Type B pancreatic cell (in vitro differentiated cells): ENCODE data around the gene C17orf75. TPM values are rescaled to one million over a fixed set of nuclear protein-coding genes. Genes with fewer than 3 reads are reported as not detected.

Experiments used
- DNase-seq: peaks from one replicate; pipeline ENCODE4 v3.0.0; 2021; ENCODE audit warnings: mixed read lengths; ENCODE audit not compliant: unreplicated experiment; ENCODE audit errors: extremely low spot score
- H3K27ac Mint-ChIP-seq: 2 replicates; pipeline ENCODE4 v1.8.0; 2021; ENCODE audit warnings: mild to moderate bottlenecking, mixed read lengths
- H3K27me3 Mint-ChIP-seq: 2 replicates; pipeline ENCODE4 v1.8.0; 2021; ENCODE audit warnings: mixed read lengths
- H3K36me3 Mint-ChIP-seq: 2 replicates; pipeline ENCODE4 v1.8.0; 2021; ENCODE audit warnings: mixed read lengths
- H3K4me1 Mint-ChIP-seq: one replicate; pipeline ENCODE4 v1.8.0; 2021; ENCODE audit warnings: mixed read lengths; ENCODE audit not compliant: unreplicated experiment
- H3K4me3 Mint-ChIP-seq: 2 replicates; pipeline ENCODE4 v1.8.0; 2021; ENCODE audit warnings: mild to moderate bottlenecking, mixed read lengths
- H3K9me3 Mint-ChIP-seq: 2 replicates; pipeline ENCODE4 v1.8.0; 2021; ENCODE audit warnings: mixed read lengths
- total RNA-seq: library from RNA; stranded (reverse); gene quantifications from 2 replicates; pipeline ENCODE4 v1.2.1, GENCODE V29; 2021; ENCODE audit warnings: low replicate concordance
- TF ChIP-seq, protein P1 (sequence below): fragments of 200-600 bp; sonication (generic); conservative IDR thresholded peaks from 2 replicates; pipeline ENCODE4 v1.5.0; 2021; ENCODE audit warnings: antibody characterized with exemption, mild to moderate bottlenecking

The C17orf75 gene
- total RNA-seq, 1 donor from 2014 or later: 31.0 TPM

- no peak overlapping the region for H3K4me3 Mint-ChIP-seq
- TF ChIP-seq, protein P1, sequence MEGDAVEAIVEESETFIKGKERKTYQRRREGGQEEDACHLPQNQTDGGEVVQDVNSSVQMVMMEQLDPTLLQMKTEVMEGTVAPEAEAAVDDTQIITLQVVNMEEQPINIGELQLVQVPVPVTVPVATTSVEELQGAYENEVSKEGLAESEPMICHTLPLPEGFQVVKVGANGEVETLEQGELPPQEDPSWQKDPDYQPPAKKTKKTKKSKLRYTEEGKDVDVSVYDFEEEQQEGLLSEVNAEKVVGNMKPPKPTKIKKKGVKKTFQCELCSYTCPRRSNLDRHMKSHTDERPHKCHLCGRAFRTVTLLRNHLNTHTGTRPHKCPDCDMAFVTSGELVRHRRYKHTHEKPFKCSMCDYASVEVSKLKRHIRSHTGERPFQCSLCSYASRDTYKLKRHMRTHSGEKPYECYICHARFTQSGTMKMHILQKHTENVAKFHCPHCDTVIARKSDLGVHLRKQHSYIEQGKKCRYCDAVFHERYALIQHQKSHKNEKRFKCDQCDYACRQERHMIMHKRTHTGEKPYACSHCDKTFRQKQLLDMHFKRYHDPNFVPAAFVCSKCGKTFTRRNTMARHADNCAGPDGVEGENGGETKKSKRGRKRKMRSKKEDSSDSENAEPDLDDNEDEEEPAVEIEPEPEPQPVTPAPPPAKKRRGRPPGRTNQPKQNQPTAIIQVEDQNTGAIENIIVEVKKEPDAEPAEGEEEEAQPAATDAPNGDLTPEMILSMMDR: no peak
- no peak overlapping the region for H3K27ac Mint-ChIP-seq
- peaks cover 14% of the 10 kb centered on the region for H3K4me1 Mint-ChIP-seq
- H3K9me3 Mint-ChIP-seq: no peaks in the 10 kb centered on the region
- no peak for DNase-seq
- no peaks in the 10 kb centered on the region for H3K36me3 Mint-ChIP-seq
- peaks cover 6% of the 10 kb centered on the region for H3K27me3 Mint-ChIP-seq
Measured at GRCh38 chr17:32297424-32297823, 44.5 kb downstream of the C17orf75 start.

DNA sequence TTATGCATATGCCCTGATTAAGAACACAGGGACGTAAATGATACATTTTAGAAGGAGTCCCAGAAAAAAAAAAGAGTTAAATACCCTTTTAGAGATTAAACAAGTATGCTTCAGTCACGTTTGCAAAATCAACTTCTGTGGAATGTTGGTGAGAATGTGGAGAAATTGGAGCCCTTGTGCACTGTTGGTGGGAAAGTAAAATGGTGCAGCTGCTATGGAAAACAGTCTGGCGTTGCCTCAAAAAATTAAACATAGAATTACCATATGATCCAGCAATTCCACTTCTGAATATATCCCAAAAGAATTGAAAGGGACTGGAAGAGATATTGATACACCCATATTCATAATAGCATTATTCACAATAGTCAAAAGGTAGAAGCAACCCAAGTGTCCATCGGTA, 49.9 kb downstream of the C17orf75 start:
- H3K36me3 Mint-ChIP-seq: no peaks in the 10 kb centered on the region
- H3K27me3 Mint-ChIP-seq: no peaks in the 10 kb centered on the region
- H3K27ac Mint-ChIP-seq: no peak overlapping the region
- H3K9me3 Mint-ChIP-seq: no peaks in the 10 kb centered on the region
- DNase-seq: no peak
- H3K4me3 Mint-ChIP-seq: no peak overlapping the region
- H3K4me1 Mint-ChIP-seq: peaks cover 4% of the 10 kb centered on the region
- TF ChIP-seq, protein P1: no peak

DNA sequence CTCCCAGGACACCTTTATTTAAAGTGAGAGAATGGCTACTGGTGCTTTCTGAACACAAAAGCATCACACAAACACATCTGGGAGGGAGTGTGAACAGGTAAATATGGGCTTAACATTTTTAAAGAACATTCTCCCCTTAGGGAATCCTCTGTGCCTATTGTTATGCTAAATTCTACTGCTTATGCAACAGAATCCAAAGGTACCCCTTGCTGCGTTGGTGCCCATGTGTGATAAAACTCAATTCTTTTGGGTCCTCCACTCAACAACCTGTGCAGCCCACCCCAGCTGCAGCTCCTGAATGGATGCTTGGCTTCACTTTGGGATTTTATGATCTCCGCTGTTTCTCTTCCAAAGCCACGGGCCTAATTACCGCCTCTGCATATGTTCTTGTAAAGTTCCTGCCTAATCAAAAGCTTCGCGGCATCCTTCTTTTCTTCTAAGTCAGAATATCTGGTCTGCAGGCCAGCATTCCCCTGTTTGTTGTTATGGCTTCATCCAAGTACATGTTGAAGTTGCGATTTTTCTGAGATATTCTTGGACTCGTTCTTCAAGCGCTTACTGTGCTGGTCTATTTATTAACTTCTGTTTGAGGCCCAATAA, 52.4 kb downstream of the C17orf75 start:
- H3K4me1 Mint-ChIP-seq: peaks cover 4% of the 10 kb centered on the region
- H3K9me3 Mint-ChIP-seq: no peaks in the 10 kb centered on the region
- H3K27ac Mint-ChIP-seq: no peak overlapping the region
- no peak overlapping the region for H3K4me3 Mint-ChIP-seq
- DNase-seq: no peak
- no peaks in the 10 kb centered on the region for H3K27me3 Mint-ChIP-seq
- no peaks in the 10 kb centered on the region for H3K36me3 Mint-ChIP-seq
- TF ChIP-seq, protein P1: no peak

DNA sequence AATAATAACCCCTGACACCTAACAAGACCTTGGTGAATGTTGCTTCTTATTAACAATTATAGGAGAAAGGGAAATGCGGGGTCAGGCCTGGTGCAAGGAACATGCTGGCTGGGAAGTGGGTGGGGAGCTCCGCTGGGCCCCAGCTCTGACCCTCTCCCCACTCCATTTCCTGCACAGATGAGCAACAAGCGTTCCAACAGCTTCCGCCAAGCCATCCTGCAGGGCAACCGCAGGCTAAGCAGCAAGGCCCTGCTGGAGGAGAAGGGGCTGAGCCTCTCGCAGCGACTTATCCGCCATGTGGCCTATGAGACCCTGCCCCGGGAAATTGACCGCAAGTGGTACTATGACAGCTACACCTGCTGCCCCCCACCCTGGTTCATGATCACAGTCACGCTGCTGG, 53.4 kb downstream of the C17orf75 start:
- Mint-ChIP-seq H3K27me3 (peaks cover 3% of the 10 kb centered on the region), H3K4me3 (no peak overlapping the region), H3K36me3 (no peaks in the 10 kb centered on the region), H3K9me3 (no peaks in the 10 kb centered on the region), H3K27ac (no peak overlapping the region), H3K4me1 (peaks cover 4% of the 10 kb centered on the region)
- no peak for DNase-seq
- TF ChIP-seq, protein P1: no peak

DNA sequence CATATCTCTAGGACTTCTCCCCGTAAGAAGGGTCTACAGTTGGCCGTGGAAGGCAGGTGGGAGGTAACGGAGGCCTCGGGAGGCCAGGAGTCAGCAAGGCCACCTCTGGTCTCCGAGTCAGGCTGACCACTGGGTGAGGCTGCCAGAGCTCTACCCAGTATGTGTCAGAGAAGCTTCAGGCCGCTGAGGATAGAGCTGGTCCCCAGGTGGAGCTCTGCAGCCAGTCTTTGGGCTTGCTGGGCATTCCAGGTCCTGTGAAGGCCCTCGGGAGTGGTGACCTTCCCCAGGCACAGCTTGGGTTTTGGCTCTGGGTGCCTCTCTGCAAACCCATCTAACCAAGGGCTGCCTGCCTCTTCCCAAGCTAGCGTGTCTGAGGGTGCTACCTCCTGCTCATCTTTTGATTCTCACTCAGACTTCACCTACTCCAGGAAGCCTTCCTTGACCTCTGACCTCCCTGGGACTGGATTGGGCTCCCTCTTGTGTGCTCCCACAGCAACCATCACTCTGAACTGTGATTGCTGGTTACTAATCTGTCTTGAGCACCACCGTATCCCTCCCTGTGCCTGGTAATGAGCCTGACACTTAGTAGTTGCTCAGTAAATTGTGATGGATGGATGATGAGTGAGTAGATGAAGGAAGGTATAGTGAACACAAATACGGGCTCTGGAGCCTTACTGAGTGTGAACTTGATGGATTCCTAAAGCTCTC, 54.0 kb downstream of the C17orf75 start:
- H3K36me3 Mint-ChIP-seq: no peaks in the 10 kb centered on the region
- H3K27me3 Mint-ChIP-seq: peaks cover 3% of the 10 kb centered on the region
- DNase-seq: no peak
- H3K27ac Mint-ChIP-seq: no peak overlapping the region
- H3K4me3 Mint-ChIP-seq: no peak overlapping the region
- TF ChIP-seq, protein P1: no peak
- peaks cover 4% of the 10 kb centered on the region for H3K4me1 Mint-ChIP-seq
- H3K9me3 Mint-ChIP-seq: no peaks in the 10 kb centered on the region
